Lung (tissue), 12 donors: ENCODE results near the gene CFAP20DC. TPM values are rescaled to one million over a fixed set of nuclear protein-coding genes. Genes with fewer than 3 reads are reported as not detected.

ENCODE experiments used
- ATAC-seq: fragments of 200-7000 bp; cut with Tn5 transposase; one replicate; pipeline ENCODE4 v1.9.1; 2020; ENCODE audit warnings: moderate number of reproducible peaks; ENCODE audit not compliant: insufficient read depth, low FRiP score
- DNase-seq, 3 donors: peaks; one replicate each; pipeline ENCODE4 v3.0.0-alpha.2; 2013 to 2017
- H3K27ac ChIP-seq, 2 donors: one replicate each; pipeline ENCODE4 v1.5.1; 2013; ENCODE audit warnings: mild to moderate bottlenecking in 2 of 2, moderate library complexity in 2 of 2, control low read depth in 1 of 2, inconsistent platforms in 1 of 2, low read depth in 1 of 2, low read length in 1 of 2
- H3K27me3 ChIP-seq, 3 donors: one replicate each; pipeline ENCODE4 v1.5.1; 2013; ENCODE audit warnings: low read length in 2 of 3; ENCODE audit not compliant: control insufficient read depth in 3 of 3, insufficient read depth in 3 of 3
- H3K36me3 ChIP-seq, 4 donors: one replicate each; pipeline ENCODE4 v1.5.1; 2013; ENCODE audit warnings: low read length in 4 of 4, mild to moderate bottlenecking in 1 of 4, moderate library complexity in 1 of 4; ENCODE audit not compliant: control insufficient read depth in 4 of 4, insufficient read depth in 4 of 4
- H3K4me1 ChIP-seq, 5 donors: one replicate each; pipeline ENCODE4 v1.5.1; 2013; ENCODE audit warnings: low read length in 5 of 5, mild to moderate bottlenecking in 2 of 5, moderate library complexity in 1 of 5; ENCODE audit not compliant: control insufficient read depth in 5 of 5, insufficient read depth in 5 of 5
- H3K4me3 ChIP-seq: one replicate; pipeline ENCODE4 v1.5.1; 2013; ENCODE audit warnings: mild to moderate bottlenecking, control low read depth, moderate library complexity
- H3K9ac ChIP-seq, 2 donors: one replicate each; pipeline ENCODE4 v1.5.1; 2013; ENCODE audit warnings: low read length in 2 of 2, control low read depth in 1 of 2; ENCODE audit not compliant: insufficient read depth in 1 of 2
- H3K9me3 ChIP-seq, 4 donors: one replicate each; pipeline ENCODE4 v1.5.1; 2013; ENCODE audit warnings: low read length in 3 of 4, mild to moderate bottlenecking in 1 of 4, moderate library complexity in 1 of 4; ENCODE audit not compliant: control insufficient read depth in 4 of 4, insufficient read depth in 3 of 4
- CTCF ChIP-seq: IDR thresholded peaks from 2 replicates; pipeline ENCODE4 v1.5.1; 2012; ENCODE audit warnings: mild to moderate bottlenecking; ENCODE audit errors: control extremely low read depth, extremely low read depth
- WGBS, 2 donors: extraction: QIAGEN DNeasy Blood & Tissue Kit; methylation state at CpG; one replicate each; pipeline ENCODE4 v1.1.7; 2013; 5-methylcytosine and 5-hydroxymethylcytosine counted together
- polyA plus RNA-seq, 2 donors: library from polyadenylated mRNA; stranded (reverse); fragments of 200-250 nt; gene quantifications; one replicate each; pipeline ENCODE4 v1.2.1, GENCODE V29; 2013
- total RNA-seq, 2 donors: library from RNA; depleted of rRNA in 1 of 2; stranded (reverse); fragments of >200 nt in 1 of 2; gene quantifications; one replicate each; pipeline ENCODE4 v1.2.1, GENCODE V29; 2014 to 2021
- donor health status: control.
- donor health status: control.
- donor health status: Bipolar disorder and iron deficiency.
- donor health status: healthy.
- donor health status: DM: yes; HTN: yes; CAD: no.

Gene CFAP20DC
- total and polyA plus RNA-seq, 4 donors, result 0.47 to 5.4 (median 1.5) TPM

- TF ChIP-seq CTCF, result no peak
- Histone ChIP-seq H3K36me3 (no peaks in the 10 kb centered on the region), H3K27me3 (no peaks in the 10 kb centered on the region), H3K27ac (no peak overlapping the region), H3K4me1 (no peaks in the 10 kb centered on the region), H3K9ac (no peak overlapping the region), H3K9me3 (no peaks in the 10 kb centered on the region), H3K4me3 (no peak overlapping the region)
- DNase-seq (no peak), ATAC-seq (no peak)
- 85 to 89% methylated on average over 2 of the region's 2 CpGs for whole genome bisulfite sequencing, 2 donors
Observed at GRCh38 chr3:58888087-58888486, 161.7 kb downstream of the CFAP20DC start.

- DNase-seq (no peak), ATAC-seq (no peak)
- TF ChIP-seq CTCF, result no peak
- no peaks in the 10 kb centered on the region for H3K36me3 ChIP-seq
- no peak overlapping the region for H3K27ac ChIP-seq
- H3K4me1 ChIP-seq, result no peaks in the 10 kb centered on the region
- no peak overlapping the region for H3K9ac ChIP-seq
- H3K27me3 ChIP-seq, result no peaks in the 10 kb centered on the region
- no peaks in the 10 kb centered on the region for H3K9me3 ChIP-seq
- 63 to 76% methylated on average over 5 of the region's 5 CpGs for WGBS, 2 donors
- H3K4me3 ChIP-seq, result no peak overlapping the region
Observed at GRCh38 chr3:58884453-58884852, 165.4 kb downstream of the CFAP20DC start.

GRCh38 chr3:58880182-58880581 lies 169.6 kb downstream of the CFAP20DC start:
- H3K27me3 ChIP-seq, result no peaks in the 10 kb centered on the region
- no peaks in the 10 kb centered on the region for H3K36me3 ChIP-seq
- TF ChIP-seq CTCF, result no peak
- H3K4me3 ChIP-seq, result no peak overlapping the region
- no peak for DNase-seq
- H3K27ac ChIP-seq, result no peak overlapping the region
- no peak for ATAC-seq
- H3K9me3 ChIP-seq, result no peaks in the 10 kb centered on the region
- 80 to 93% methylated on average over 1 of the region's 1 CpG for WGBS, 2 donors
- H3K4me1 ChIP-seq, result no peaks in the 10 kb centered on the region
- no peak overlapping the region for H3K9ac ChIP-seq

- Histone ChIP-seq H3K9ac (no peak overlapping the region), H3K27me3 (no peaks in the 10 kb centered on the region), H3K4me1 (no peaks in the 10 kb centered on the region), H3K36me3 (no peaks in the 10 kb centered on the region), H3K4me3 (no peak overlapping the region), H3K9me3 (no peaks in the 10 kb centered on the region), H3K27ac (no peak overlapping the region)
- WGBS, 2 donors, result 74 to 90% methylated on average over 2 of the region's 2 CpGs
- ATAC-seq (no peak), DNase-seq (no peak)
- TF ChIP-seq CTCF, result no peak
Observed at GRCh38 chr3:58874795-58875194, 175.0 kb downstream of the CFAP20DC start.
